Body of pancreas (tissue), 4 donors: Measurements from ENCODE around the gene ASTN2.

Experiments used
- CTCF ChIP-seq, 7 experiments: fragments of 450-650 bp in 4 of 7; fragments of 200-600 bp in 3 of 7; sonication (generic) in 3 of 7; IDR thresholded peaks; one replicate each; pipeline ENCODE4 v1.5.1; 2016 to 2019; ENCODE audit warnings: antibody characterized with exemption in 7 of 7
- POLR2A ChIP-seq, 3 donors: fragments of 450-650 bp; IDR thresholded peaks; one replicate each; pipeline ENCODE4 v1.6.1; 2016; ENCODE audit warnings: antibody characterized with exemption in 3 of 3, mild to moderate bottlenecking in 2 of 3

- no peak for TF ChIP-seq CTCF (IDR thresholded peaks at IDR 0.05)
- TF ChIP-seq POLR2A (IDR thresholded peaks at IDR 0.05) = peak; percentile 48 to 65 (median 64)
Observed at GRCh38 chr9:116687074-116687753, 727.6 kb downstream of the ASTN2 start, which contains the start of gene TRIM32.
